GM23338 (cell line): Measurements from ENCODE around the gene CAVIN2. TPM values are rescaled to one million over a fixed set of nuclear protein-coding genes. Genes with fewer than 3 reads are reported as not detected.

Experiments used
- ATAC-seq: fragments of 200-7000 bp; cut with Tn5 transposase; 3 replicates; pipeline ENCODE4 v1.9.1; 2020
- DNase-seq: peaks from one replicate; pipeline ENCODE4 v3.0.0-alpha.2; 2015; ENCODE audit warnings: low spot score
- H2AFZ ChIP-seq: fragments of 200-600 bp; sonication (generic); 2 replicates; pipeline ENCODE4 v1.8.0; 2016; ENCODE audit warnings: antibody characterized with exemption, mild to moderate bottlenecking, moderate library complexity
- H3F3A ChIP-seq: fragments of 200-600 bp; sonication (generic); replicated peaks from 2 replicates; pipeline ENCODE4 v1.8.0; 2017; ENCODE audit warnings: antibody characterized with exemption, mixed run types, low read depth
- H3K27ac ChIP-seq: fragments of 200-600 bp; sonication (generic); 2 replicates; pipeline ENCODE4 v1.6.1; 2016; ENCODE audit warnings: low read depth
- H3K27me3 ChIP-seq: fragments of 200-600 bp; sonication (generic); 2 replicates; pipeline ENCODE4 v1.8.0; 2016; ENCODE audit warnings: mild to moderate bottlenecking, mixed run types, moderate library complexity; ENCODE audit not compliant: insufficient read depth
- H3K36me3 ChIP-seq: fragments of 200-600 bp; sonication (generic); 2 replicates; pipeline ENCODE4 v1.8.0; 2016; ENCODE audit warnings: mild to moderate bottlenecking; ENCODE audit not compliant: insufficient read depth
- H3K4me1 ChIP-seq: fragments of 200-600 bp; sonication (generic); 2 replicates; pipeline ENCODE4 v1.8.0; 2016; ENCODE audit warnings: mild to moderate bottlenecking, moderate library complexity; ENCODE audit not compliant: insufficient read depth
- H3K4me2 ChIP-seq: fragments of 200-600 bp; sonication (generic); 2 replicates; pipeline ENCODE4 v1.7.1; 2017; ENCODE audit warnings: mixed run types
- H3K4me3 ChIP-seq: fragments of 200-600 bp; sonication (generic); 2 replicates; pipeline ENCODE4 v1.6.1; 2016; ENCODE audit warnings: mixed run types
- H3K79me2 ChIP-seq: fragments of 200-600 bp; sonication (generic); replicated peaks from 2 replicates; pipeline ENCODE4 v1.8.0; 2017; ENCODE audit warnings: mild to moderate bottlenecking; ENCODE audit not compliant: insufficient read depth
- H3K9me2 ChIP-seq: fragments of 200-600 bp; sonication (generic); 2 replicates; pipeline ENCODE4 v1.8.0; 2017; ENCODE audit not compliant: insufficient read depth
- H4K20me1 ChIP-seq: fragments of 200-600 bp; sonication (generic); replicated peaks from 2 replicates; pipeline ENCODE4 v1.8.0; 2017; ENCODE audit warnings: mild to moderate bottlenecking; ENCODE audit not compliant: insufficient read depth
- H3K27ac Mint-ChIP-seq: 2 replicates; pipeline ENCODE4 v1.8.0; 2020; ENCODE audit warnings: inconsistent platforms, mild to moderate bottlenecking, moderate library complexity, mixed read lengths
- H3K27me3 Mint-ChIP-seq: 3 replicates; pipeline ENCODE4 v1.8.0; 2022; ENCODE audit warnings: low read depth, mild to moderate bottlenecking, moderate library complexity, mixed read lengths, inconsistent platforms; ENCODE audit not compliant: insufficient read depth, poor library complexity
- H3K36me3 Mint-ChIP-seq: 3 replicates; pipeline ENCODE4 v1.8.0; 2021; ENCODE audit warnings: low read depth, mild to moderate bottlenecking, inconsistent platforms, moderate library complexity, mixed read lengths
- H3K4me1 Mint-ChIP-seq: 3 replicates; pipeline ENCODE4 v1.8.0; 2020; ENCODE audit warnings: mild to moderate bottlenecking, inconsistent platforms, mixed read lengths
- H3K4me3 Mint-ChIP-seq: 3 replicates; pipeline ENCODE4 v1.8.0; 2021; ENCODE audit warnings: moderate library complexity, mild to moderate bottlenecking, inconsistent platforms, mixed read lengths
- H3K9me3 Mint-ChIP-seq: 3 replicates; pipeline ENCODE4 v1.8.0; 2020; ENCODE audit warnings: moderate library complexity, mild to moderate bottlenecking, inconsistent platforms, mixed read lengths
- CREB1 ChIP-seq: fragments of 250-450 bp; sonication (Bioruptor Pico); IDR thresholded peaks from 2 replicates; pipeline ENCODE4 v1.5.0; 2020; ENCODE audit warnings: low read depth, mild to moderate bottlenecking, moderate library complexity
- CTCF ChIP-seq, 2 experiments: fragments of 200-600 bp in 1 of 2; sonication (generic) in 1 of 2; conservative IDR thresholded peaks; 2 replicates each; pipeline versions ENCODE4 v1.5.1 to v1.6.1; 2016 to 2017; ENCODE audit warnings: antibody characterized with exemption in 2 of 2, low read depth in 2 of 2, mild to moderate bottlenecking in 2 of 2, moderate library complexity in 1 of 2
- EZH2 ChIP-seq: fragments of 200-600 bp; sonication (generic); IDR thresholded peaks from one replicate; pipeline ENCODE4 v1.8.0; 2017; ENCODE audit warnings: antibody characterized with exemption, mild to moderate bottlenecking, low read depth; ENCODE audit not compliant: unreplicated experiment
- EZH2phosphoT487 ChIP-seq: fragments of 200-600 bp; sonication (generic); IDR thresholded peaks from one replicate; pipeline ENCODE4 v1.8.1; 2018; ENCODE audit warnings: antibody characterized with exemption; ENCODE audit not compliant: unreplicated experiment
- JUNB ChIP-seq: IDR thresholded peaks from one replicate; pipeline ENCODE4 v1.6.1; 2016; ENCODE audit warnings: antibody characterized with exemption; ENCODE audit not compliant: unreplicated experiment
- NANOG ChIP-seq: IDR thresholded peaks from 2 replicates; pipeline ENCODE4 v1.6.1; 2016; ENCODE audit warnings: antibody characterized with exemption, borderline replicate concordance
- ZNF114 ChIP-seq: fragments of 250-450 bp; sonication (Bioruptor Pico); IDR thresholded peaks from 2 replicates; pipeline ENCODE4 v1.5.0; 2020; ENCODE audit warnings: mild to moderate bottlenecking, moderate library complexity
- ZNF331 ChIP-seq: fragments of 250-450 bp; sonication (Bioruptor Pico); IDR thresholded peaks from 2 replicates; pipeline ENCODE4 v1.5.0; 2020; ENCODE audit warnings: low read depth, mild to moderate bottlenecking, moderate library complexity
- ZNF462 ChIP-seq: fragments of 250-450 bp; sonication (Bioruptor Pico); IDR thresholded peaks from 2 replicates; pipeline ENCODE4 v1.5.0; 2020; ENCODE audit warnings: mild to moderate bottlenecking, moderate library complexity
- polyA plus RNA-seq: library from polyadenylated mRNA; unstranded; fragments of >200 nt; fragmentation: Nextera tagmentation; extraction: Ambion mirVana; gene quantifications from 2 replicates; pipeline ENCODE4 v1.2.1, GENCODE V29; 2016
- total RNA-seq: library from RNA; depleted of rRNA; stranded (reverse); fragments of >200 nt; shearing (Covaris generic); gene quantifications from 2 replicates; pipeline ENCODE4 v1.2.3, GENCODE V29; 2014
- TF ChIP-seq, protein P1 (sequence below): IDR thresholded peaks from 2 replicates; pipeline ENCODE4 v1.6.1; 2016; ENCODE audit warnings: antibody characterized with exemption

Gene CAVIN2
- total and polyA plus RNA-seq, 2 experiments from 2014 or later = 0.07 to 0.15 TPM

DNA sequence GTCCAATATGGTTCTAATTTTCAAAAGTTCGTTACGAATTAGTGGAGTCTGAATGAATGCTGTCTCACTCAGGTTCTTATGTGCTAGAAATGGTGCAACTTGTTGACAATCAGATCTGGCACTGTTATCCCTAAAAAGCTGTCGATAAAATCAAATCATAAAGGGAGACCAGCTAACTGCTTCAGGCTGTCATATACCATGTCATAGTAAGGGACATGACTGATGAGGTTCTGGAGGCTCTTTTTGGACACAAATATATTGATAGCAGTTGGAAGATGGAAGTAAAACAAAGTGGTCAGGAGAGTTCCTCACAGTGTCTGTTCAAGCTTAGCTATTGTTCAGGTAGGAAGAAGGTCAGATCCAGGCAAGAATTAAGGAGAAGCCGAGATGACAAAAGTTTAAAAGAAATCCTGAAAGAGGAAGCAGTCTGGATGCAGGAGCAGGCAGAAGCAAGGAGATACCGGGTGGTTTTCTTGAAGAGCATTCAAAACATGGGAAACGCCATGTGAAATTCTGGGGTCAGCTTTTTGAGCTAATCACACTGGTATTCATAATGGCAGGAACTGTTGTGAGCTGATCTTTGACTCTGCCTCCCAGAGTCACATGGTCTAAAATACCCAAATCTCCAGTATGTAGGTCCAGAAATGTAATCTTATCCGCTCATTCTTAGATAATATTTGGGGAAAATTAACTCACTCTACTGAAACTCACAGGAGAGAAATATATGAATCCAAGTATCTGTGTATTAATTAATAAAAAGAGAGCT, 9.4 kb upstream of the CAVIN2 start:
- H3K4me3 Mint-ChIP-seq = no peak overlapping the region
- H3K27me3 Mint-ChIP-seq = peaks cover 3% of the 10 kb centered on the region
- Histone ChIP-seq H3K27me3 (no peaks in the 10 kb centered on the region), H3K27ac (no peak overlapping the region), H3K79me2 (no peaks in the 10 kb centered on the region), H3K36me3 (no peaks in the 10 kb centered on the region), H4K20me1 (no peaks in the 10 kb centered on the region), H3K9me2 (no peaks in the 10 kb centered on the region), H3K4me1 (peaks cover 21% of the 10 kb centered on the region), H2AFZ (peak overlapping the region; percentile 69; the same call in 1 of the 2 replicates), H3K4me2 (no peak overlapping the region), H3K4me3 (no peak overlapping the region), H3F3A (no peaks in the 10 kb centered on the region)
- DNase-seq (no peak), ATAC-seq (no peak)
- TF ChIP-seq EZH2 (no peak), NANOG (no peak), CTCF (conservative IDR thresholded peaks at IDR 0.05; ENCODE audit: low read depth in 2 of 2) (no peak), ZNF114 (CRISPR knock-in tag) (no peak), CREB1 (no peak), EZH2phosphoT487 (no peak), ZNF331 (CRISPR knock-in tag) (no peak), ZNF462 (CRISPR knock-in tag) (no peak), JUNB (no peak)
- TF ChIP-seq, protein P1, sequence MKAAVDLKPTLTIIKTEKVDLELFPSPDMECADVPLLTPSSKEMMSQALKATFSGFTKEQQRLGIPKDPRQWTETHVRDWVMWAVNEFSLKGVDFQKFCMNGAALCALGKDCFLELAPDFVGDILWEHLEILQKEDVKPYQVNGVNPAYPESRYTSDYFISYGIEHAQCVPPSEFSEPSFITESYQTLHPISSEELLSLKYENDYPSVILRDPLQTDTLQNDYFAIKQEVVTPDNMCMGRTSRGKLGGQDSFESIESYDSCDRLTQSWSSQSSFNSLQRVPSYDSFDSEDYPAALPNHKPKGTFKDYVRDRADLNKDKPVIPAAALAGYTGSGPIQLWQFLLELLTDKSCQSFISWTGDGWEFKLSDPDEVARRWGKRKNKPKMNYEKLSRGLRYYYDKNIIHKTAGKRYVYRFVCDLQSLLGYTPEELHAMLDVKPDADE = no peak
- H3K36me3 Mint-ChIP-seq = no peaks in the 10 kb centered on the region
- no peaks in the 10 kb centered on the region for H3K9me3 Mint-ChIP-seq
- peaks cover 18% of the 10 kb centered on the region for H3K4me1 Mint-ChIP-seq
- H3K27ac Mint-ChIP-seq = no peak overlapping the region
